HG03521 (cell line): ENCODE data around the gene USP28.
"Not testable (repeated sequence)": the region's sequence is repeated elsewhere in the genome, so short reads cannot be mapped to it uniquely, and the experiment has no call there.

ENCODE experiments used
- ATAC-seq: cut with Tn5 transposase; IDR thresholded peaks from one replicate; pipeline ENCODE4 v1.9.1; 2021; ENCODE audit warnings: mild to moderate bottlenecking, moderate library complexity; ENCODE audit not compliant: unreplicated experiment

Gene USP28

DNA sequence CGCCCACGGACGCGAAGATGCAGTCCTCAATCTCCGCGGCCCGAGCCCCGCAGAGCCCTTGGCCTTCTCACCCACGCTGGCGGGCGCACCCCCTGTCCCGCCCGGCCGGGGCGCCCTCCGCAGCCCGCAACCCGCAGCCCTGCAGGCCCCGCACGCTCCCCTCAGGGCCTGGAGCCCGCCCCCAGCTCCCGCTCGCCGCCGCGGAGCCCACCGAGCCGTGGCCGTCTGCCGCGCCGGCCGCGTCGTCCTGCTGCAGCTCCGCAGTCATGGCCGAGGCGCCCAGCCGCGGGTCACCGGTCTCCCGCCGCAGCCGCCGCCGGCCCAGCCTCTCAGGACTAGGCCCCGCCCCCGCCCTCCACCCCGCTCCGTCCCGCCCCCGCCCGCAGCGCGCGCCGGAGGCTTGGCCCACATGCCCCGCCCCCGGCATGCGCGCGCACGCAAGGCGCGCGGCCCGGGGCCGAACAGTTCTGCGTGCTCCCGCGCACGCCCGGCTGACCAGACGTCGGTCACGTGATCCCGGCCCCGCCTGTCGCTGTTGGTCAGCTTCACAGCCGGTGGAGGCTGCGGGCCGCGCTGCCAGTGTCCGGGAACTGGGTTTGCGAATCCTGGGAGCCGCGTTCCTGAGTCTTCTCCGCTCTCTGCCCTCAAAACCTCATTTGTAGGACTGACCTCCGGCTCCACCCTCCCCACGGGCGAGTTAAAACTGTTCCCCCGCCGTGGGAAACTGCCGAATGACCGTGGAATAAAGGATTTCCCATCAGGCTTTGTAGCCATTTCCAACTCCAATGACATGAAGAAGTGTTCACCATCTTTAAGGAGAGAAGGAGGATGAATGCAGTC is at the start of gene USP28:
TSS of gene USP28 (minus strand) at position 339 of the 840 bp plus-strand sequence. CDS start at position 268, 71 bp downstream.
- ATAC-seq, result peak; percentile 83

DNA sequence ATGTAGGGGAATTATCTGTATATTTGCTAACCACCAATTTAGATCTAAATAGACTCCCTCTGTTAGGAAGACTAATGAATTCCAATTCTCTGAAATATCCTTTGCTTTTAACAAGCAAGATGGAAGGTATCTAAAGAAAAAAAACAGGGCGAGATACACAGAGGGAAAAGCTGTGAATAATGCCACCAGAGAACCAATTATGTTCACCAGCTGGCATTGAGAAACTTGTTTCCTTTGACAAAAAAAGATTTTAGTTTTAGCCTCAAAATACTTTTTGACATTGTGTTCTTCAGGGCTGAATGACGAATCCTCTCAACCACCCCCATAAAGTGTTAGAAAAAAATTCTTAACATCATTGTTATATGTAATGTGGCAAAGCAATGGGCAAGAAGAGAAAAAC is 48.2 kb upstream of the USP28 start:
- no peak for ATAC-seq

DNA sequence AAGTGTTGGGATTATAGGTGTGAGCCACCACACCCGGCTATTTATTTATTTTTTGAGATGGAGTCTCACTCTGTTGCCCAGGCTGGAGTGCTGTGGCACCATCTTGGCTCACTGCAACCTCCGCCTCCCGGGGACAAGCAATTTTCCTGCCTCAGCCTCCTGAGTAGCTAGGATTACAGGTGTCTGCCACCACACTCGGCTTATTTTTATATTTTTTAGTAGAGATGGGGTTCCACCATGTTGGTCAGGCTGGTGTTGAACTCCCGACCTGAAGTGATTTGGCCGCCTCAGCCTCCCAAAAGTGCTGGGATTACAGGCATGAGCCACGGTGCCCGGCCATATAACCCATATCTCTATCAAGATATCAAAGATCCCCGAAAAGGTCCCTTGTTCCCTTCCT is 36.1 kb upstream of the USP28 start:
- not testable (repeated sequence) for ATAC-seq

- ATAC-seq, result no peak
Observed at GRCh38 chr11:113908098-113908497, 32.7 kb upstream of the USP28 start.

GRCh38 chr11:113907681-113908080 is 32.3 kb upstream of the USP28 start:
- ATAC-seq, result no peak

GRCh38 chr11:113907152-113907551 is 31.8 kb upstream of the USP28 start:
- ATAC-seq, result no peak

- no peak for ATAC-seq
Observed at GRCh38 chr11:113906516-113906915, 31.1 kb upstream of the USP28 start.

- no peak for ATAC-seq
Observed at GRCh38 chr11:113906038-113906437, 30.7 kb upstream of the USP28 start.

DNA sequence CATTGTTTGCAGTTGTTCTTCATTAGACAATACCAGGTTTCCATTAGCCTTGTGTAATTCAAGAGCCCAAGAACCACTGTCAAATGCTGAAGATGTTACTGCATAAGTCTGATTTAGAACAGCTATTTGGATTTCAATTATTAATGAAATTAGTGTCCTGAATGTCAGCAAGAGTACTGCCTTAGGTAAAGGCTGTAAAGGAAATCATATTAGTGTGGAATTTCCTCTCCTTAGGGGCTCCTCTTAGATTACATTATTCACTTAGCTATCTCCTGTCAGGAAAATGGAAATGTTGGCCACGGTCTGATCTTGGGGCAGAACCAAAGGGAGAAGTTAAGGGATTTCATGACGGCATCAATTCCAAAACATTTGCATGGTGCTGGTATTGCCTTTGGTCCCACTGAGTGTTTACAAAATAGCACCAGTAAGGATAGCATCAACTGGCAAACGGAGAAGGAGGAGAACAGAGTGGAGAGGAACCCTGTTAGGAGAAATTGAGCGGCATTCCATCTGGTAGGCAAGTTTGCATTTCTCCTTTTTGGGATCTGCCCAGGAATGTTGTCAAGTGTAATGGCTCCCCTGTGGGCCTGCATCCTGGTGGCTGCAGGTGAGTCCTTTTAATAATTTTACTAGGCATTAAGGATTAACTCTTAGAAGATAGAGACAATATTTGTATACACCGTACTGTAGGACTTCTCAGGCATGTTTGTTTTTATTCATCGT is 29.2 kb upstream of the USP28 start, which contains the start of gene HTR3B:
TSS of gene HTR3B (plus strand) at position 418 of the 723 bp plus-strand sequence. CDS start at position 556, 138 bp downstream.
- ATAC-seq, result no peak

DNA sequence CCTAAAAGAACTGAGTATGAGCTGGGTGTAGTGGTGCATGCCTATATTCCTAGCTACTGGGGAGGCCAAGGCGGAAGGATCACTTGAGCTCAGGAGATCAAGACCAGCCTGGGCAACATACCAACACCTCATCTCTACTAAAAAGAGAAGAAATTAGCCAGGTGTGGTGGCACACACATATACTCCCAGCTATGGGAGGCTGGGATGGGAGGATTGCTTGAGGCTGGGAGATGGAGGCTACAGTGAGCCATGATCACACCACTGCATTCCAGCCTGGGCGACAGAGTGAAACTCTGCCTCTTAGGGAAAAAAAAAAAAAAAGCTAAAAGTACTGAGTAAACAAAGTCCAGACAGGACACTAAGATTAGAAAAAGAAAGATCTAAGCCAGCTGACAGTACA is 25.8 kb upstream of the USP28 start:
- no peak for ATAC-seq

DNA sequence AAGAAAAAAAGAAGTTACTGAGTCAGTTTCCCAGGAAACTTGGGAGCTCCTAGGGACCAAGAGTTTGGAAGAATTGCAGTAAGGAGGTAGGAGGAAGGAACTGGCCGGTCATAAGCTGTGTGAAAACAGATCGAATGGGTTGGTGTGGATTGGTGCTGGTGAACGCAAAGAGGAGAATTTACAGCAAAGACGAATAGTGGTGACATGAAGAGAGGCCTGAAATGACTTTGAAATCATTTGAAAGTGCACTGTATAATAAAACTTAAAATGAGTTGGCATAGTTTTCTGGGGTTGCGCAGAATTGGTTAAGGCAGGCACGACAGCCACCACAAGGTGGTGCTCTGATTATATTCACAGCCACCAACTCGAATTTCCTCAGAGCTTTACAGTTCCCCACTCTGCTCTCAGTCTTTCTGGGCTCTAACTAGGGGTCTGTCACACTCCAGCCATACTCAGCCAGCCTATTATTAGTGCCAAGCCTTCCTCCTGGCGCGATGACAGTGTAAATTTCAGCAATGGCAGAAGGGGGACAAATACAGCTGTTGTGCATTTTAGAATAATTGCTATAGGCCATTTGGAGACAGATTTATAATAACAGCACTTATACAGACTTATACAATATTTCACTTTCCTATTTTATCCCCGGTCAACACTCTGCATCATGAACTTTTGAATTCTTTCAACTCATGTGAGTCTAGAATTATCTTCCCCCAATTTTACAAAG is 20.9 kb upstream of the USP28 start:
- ATAC-seq, result no peak

DNA sequence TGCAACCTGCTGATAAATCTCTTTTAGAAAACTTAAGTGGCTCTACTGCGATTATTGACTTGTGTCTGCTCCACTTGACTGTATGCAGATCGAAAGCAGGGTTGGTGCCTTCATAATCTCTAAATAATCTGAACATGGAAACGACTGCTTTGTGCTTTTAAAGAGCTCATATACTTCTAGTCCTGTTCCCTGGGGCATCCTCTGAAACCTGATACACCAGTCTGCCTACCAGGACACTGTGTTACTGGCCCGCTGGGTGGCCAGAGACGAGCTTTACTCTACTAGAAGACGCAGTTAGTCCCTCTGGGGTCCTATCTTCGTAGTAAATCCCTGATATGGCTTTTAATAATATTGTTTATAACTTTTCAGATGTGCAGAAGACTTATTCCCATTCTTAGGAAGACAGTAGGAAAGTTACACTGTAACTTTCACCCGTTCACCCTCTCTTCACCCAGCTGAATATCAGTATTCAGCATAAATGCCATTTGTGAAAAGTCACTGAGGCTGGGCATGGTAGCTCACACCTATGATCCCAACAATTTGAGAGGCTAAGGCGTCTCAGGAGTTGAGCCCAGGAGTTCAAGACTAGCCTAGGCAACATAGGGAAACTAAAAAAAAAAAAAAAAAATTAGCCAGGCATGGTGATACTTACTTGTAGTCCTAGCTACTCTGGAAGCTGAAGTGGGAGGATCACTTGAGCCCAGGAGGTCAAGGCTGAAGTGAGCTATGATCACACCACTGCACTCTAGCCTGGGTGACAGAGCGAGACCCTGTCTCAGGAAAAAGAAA is 20.2 kb upstream of the USP28 start:
- no peak for ATAC-seq

GRCh38 chr11:113894421-113894996 is 19.1 kb upstream of the USP28 start:
- no peak for ATAC-seq

GRCh38 chr11:113888848-113889247 is 13.5 kb upstream of the USP28 start:
- ATAC-seq, result no peak

- ATAC-seq, result no peak
Observed at GRCh38 chr11:113885897-113886296, 10.5 kb upstream of the USP28 start.

DNA sequence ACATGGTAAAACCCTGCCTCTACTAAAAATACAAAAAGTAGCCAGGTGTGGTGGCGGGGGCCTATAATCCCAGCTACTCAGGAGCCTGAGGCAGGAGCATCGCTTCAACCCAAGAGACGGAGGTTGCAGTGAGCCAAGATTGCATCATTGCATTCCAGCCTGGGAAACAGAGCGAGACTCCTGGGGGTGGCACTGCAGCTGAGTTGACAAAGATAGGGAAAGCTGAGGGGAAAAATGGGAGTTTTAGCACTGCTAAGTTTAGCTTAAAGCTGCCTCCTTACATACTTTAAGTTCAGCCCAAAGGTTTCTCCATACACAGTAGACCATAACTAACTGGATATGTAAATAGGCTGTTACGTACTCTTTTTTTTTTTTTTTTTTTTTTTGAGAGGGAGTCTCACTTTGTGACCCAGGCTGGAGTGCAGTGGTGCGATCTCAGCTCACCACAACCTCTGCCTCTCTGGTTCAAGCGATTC is 9.0 kb upstream of the USP28 start:
- no peak for ATAC-seq

- no peak for ATAC-seq
Observed at GRCh38 chr11:113881856-113882255, 6.5 kb upstream of the USP28 start.

- ATAC-seq, result no peak
Observed at GRCh38 chr11:113880971-113881370, 5.6 kb upstream of the USP28 start.

DNA sequence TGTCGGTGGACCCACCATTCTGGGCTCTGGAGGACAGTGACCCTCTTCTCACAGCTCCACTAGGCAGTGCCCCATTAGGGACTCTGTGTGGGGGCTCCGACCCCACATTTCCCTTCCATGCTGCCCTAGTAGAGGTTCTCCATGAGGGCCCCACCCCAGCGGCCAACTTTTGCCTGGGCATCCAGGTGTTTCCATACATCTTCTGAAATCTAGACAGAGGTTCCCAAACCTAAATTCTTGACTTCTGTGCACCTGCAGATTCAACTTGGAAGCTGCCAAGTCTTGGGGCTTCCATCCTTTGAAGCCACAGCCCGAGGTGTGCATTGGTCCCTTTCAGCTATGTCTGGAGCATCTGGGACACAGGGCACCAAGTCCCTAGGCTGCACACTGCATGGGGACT is 4.1 kb upstream of the USP28 start:
- ATAC-seq, result not testable (repeated sequence)

GRCh38 chr11:113877670-113878055 is 2.3 kb upstream of the USP28 start:
- no peak for ATAC-seq
